PC-3 (cell line): Measurements from ENCODE around the gene EFCAB9. TPM values are rescaled to one million over a fixed set of nuclear protein-coding genes. Genes with fewer than 3 reads are reported as not detected.
"Not testable (repeated sequence)": the region's sequence is repeated elsewhere in the genome, so short reads cannot be mapped to it uniquely, and the experiment has no call there.

Source experiments
- ATAC-seq: fragments of 200-7000 bp; cut with Tn5 transposase; 2 replicates; pipeline ENCODE4 v1.9.1; 2020; ENCODE audit warnings: mild to moderate bottlenecking, moderate library complexity
- BruUV-seq: library from RNA; stranded (reverse); fragments of 400-500 nt; replicated peaks from 2 replicates; lab custom pipeline; 2021; lab: Mats Ljungman, UMichigan
- CTCF ChIA-PET: fragments of 300-600 bp; sonication (Branson Sonifier 250); formaldehyde crosslinking; loops from one replicate; lab custom pipeline; 2022; ENCODE audit warnings: antibody characterized with exemption; lab: Charles Lee
- POLR2A ChIA-PET: fragments of 300-600 bp; sonication (Branson Sonifier 250); formaldehyde crosslinking; loops from one replicate; lab custom pipeline; 2022; ENCODE audit warnings: antibody characterized with exemption; ENCODE audit not compliant: unreplicated experiment; lab: Charles Lee
- DNase-seq: peaks from one replicate; pipeline ENCODE4 v3.0.0-alpha.2; 2015
- H2AFZ ChIP-seq: fragments of 300-600 bp; sonication (generic); 2 replicates; pipeline ENCODE4 v1.6.0; 2016; ENCODE audit warnings: antibody characterized with exemption, low read length
- H3F3A ChIP-seq: fragments of 300-600 bp; sonication (generic); one replicate; pipeline ENCODE4 v1.6.0; 2017; ENCODE audit warnings: antibody characterized with exemption, low read length, control low read depth, mild to moderate bottlenecking; ENCODE audit not compliant: unreplicated experiment
- H3K27ac ChIP-seq: fragments of 300-600 bp; sonication (generic); 2 replicates; pipeline ENCODE4 v1.5.1; 2016; ENCODE audit warnings: mild to moderate bottlenecking, low read length
- H3K27me3 ChIP-seq: fragments of 300-600 bp; sonication (generic); 2 replicates; pipeline ENCODE4 v1.6.1; 2016; ENCODE audit warnings: low read length, mixed read lengths
- H3K36me3 ChIP-seq: fragments of 300-600 bp; sonication (generic); 2 replicates; pipeline ENCODE4 v1.6.1; 2016; ENCODE audit warnings: low read depth, mixed run types, low read length, mixed read lengths
- H3K4me1 ChIP-seq: fragments of 300-600 bp; sonication (generic); 2 replicates; pipeline ENCODE4 v1.5.1; 2016; ENCODE audit warnings: low read length; ENCODE audit not compliant: insufficient read depth
- H3K4me2 ChIP-seq: fragments of 300-600 bp; sonication (generic); 2 replicates; pipeline ENCODE4 v1.6.0; 2016; ENCODE audit warnings: low read length
- H3K4me3 ChIP-seq: fragments of 300-600 bp; sonication (generic); 2 replicates; pipeline ENCODE4 v1.5.1; 2016; ENCODE audit warnings: mild to moderate bottlenecking, low read length, mixed read lengths
- H3K79me2 ChIP-seq: fragments of 300-600 bp; sonication (generic); 2 replicates; pipeline ENCODE4 v1.6.1; 2017; ENCODE audit warnings: low read length, mixed read lengths
- H3K9ac ChIP-seq: fragments of 300-600 bp; sonication (generic); 2 replicates; pipeline ENCODE4 v1.6.0; 2016; ENCODE audit warnings: mild to moderate bottlenecking, low read length
- H3K9me2 ChIP-seq: fragments of 300-600 bp; sonication (generic); replicated peaks from 2 replicates; pipeline ENCODE4 v1.6.1; 2016; ENCODE audit warnings: mixed run types, low read length, mixed read lengths
- H3K9me3 ChIP-seq: fragments of 300-600 bp; sonication (generic); 2 replicates; pipeline ENCODE4 v1.6.1; 2016; ENCODE audit warnings: low read length, mixed read lengths
- H4K20me1 ChIP-seq: fragments of 300-600 bp; sonication (generic); 2 replicates; pipeline ENCODE4 v1.6.1; 2016; ENCODE audit warnings: low read length, mixed read lengths
- CTCF ChIP-seq: fragments of 300-600 bp; sonication (generic); conservative IDR thresholded peaks from 2 replicates; pipeline ENCODE4 v1.5.1; 2017; ENCODE audit warnings: antibody characterized with exemption, low read depth, mild to moderate bottlenecking, low read length
- EZH2 ChIP-seq: fragments of 300-600 bp; sonication (generic); IDR thresholded peaks from one replicate; pipeline ENCODE4 v1.6.1; 2017; ENCODE audit warnings: antibody characterized with exemption, mild to moderate bottlenecking, low read length; ENCODE audit not compliant: unreplicated experiment
- EZH2phosphoT487 ChIP-seq: fragments of 300-600 bp; sonication (generic); IDR thresholded peaks from 2 replicates; pipeline ENCODE4 v1.6.1; 2018; ENCODE audit warnings: mild to moderate bottlenecking, antibody characterized with exemption, low read length, borderline replicate concordance
- intact Hi-C: fragments of 100-400 bp; cut with micrococcal nuclease; formaldehyde crosslinking; loops from 2 replicates; pipeline ENCODE4 v1.9.0; 2023
- total RNA-seq: library from RNA; depleted of rRNA; stranded (reverse); fragments of >200 nt; gene quantifications from 2 replicates; pipeline ENCODE4 v1.2.3, GENCODE V29; 2014

EFCAB9 gene
- total RNA-seq, 1 experiment from 2014 or later: not detected

GRCh38 chr5:172149073-172149472, 44.9 kb upstream of the EFCAB9 start:
- Histone ChIP-seq H3K36me3 (0 out of 2 replicates have a peak, but pooled peaks cover 3% of the 10 kb centered on the region), H3K4me1 (no peaks in the 10 kb centered on the region), H4K20me1 (no peaks in the 10 kb centered on the region; the same call in 1 of the 2 replicates), H3K9me3 (no peaks in the 10 kb centered on the region), H3F3A (no peaks in the 10 kb centered on the region), H3K4me2 (no peak overlapping the region), H3K27ac (no peak overlapping the region), H3K79me2 (peaks cover 2% of the 10 kb centered on the region), H3K9ac (no peak overlapping the region), H3K4me3 (no peak overlapping the region), H3K9me2 (no peaks in the 10 kb centered on the region), H2AFZ (no peak overlapping the region), H3K27me3 (no peaks in the 10 kb centered on the region)
- CTCF ChIA-PET: no interaction called here
- intact Hi-C loops: no loop called here
- TF ChIP-seq EZH2: no peak
- no peak for TF ChIP-seq EZH2phosphoT487
- TF ChIP-seq CTCF: no peak
- DNase-seq (no peak), ATAC-seq (no peak)
- POLR2A ChIA-PET: no interaction called here
- no TSS peak for BruUV-seq

- H3K9me3 ChIP-seq, H2AFZ ChIP-seq, H3F3A ChIP-seq, H3K4me3 ChIP-seq, CTCF ChIA-PET, H3K4me2 ChIP-seq, DNase-seq, H3K79me2 ChIP-seq, H3K9ac ChIP-seq, H3K9me2 ChIP-seq, POLR2A ChIA-PET, H3K36me3 ChIP-seq, H3K4me1 ChIP-seq, intact Hi-C loops, ATAC-seq, H3K27me3 ChIP-seq, BruUV-seq, H3K27ac ChIP-seq, H4K20me1 ChIP-seq: not testable (repeated sequence)
Observed at GRCh38 chr5:172149481-172149880, 44.5 kb upstream of the EFCAB9 start.

GRCh38 chr5:172150514-172151425, 43.2 kb upstream of the EFCAB9 start:
- ChIA-PET CTCF (no interaction called here), POLR2A (no interaction called here)
- ATAC-seq: no peak
- intact Hi-C loops: no loop called here
- H3K27me3 ChIP-seq: no peaks in the 10 kb centered on the region
- H3K36me3 ChIP-seq: peaks cover 3% of the 10 kb centered on the region; the same call in 1 of the 2 replicates
- no peak for DNase-seq
- BruUV-seq: no TSS peak
- no peaks in the 10 kb centered on the region for H3K4me1 ChIP-seq
- H3K4me3 ChIP-seq: no peak overlapping the region
- TF ChIP-seq EZH2phosphoT487: no peak
- no peak for TF ChIP-seq EZH2
- no peak for TF ChIP-seq CTCF
- no peaks in the 10 kb centered on the region for H3F3A ChIP-seq
- no peaks in the 10 kb centered on the region; the same call in 1 of the 2 replicates for H3K79me2 ChIP-seq
- H4K20me1 ChIP-seq: no peaks in the 10 kb centered on the region; the same call in 1 of the 2 replicates
- H2AFZ ChIP-seq: no peak overlapping the region
- H3K9ac ChIP-seq: no peak overlapping the region
- H3K9me3 ChIP-seq: no peaks in the 10 kb centered on the region
- no peak overlapping the region for H3K4me2 ChIP-seq
- H3K27ac ChIP-seq: no peak overlapping the region
- no peaks in the 10 kb centered on the region for H3K9me2 ChIP-seq
